GM10266 (cell line): ENCODE results near the gene MCU.
"Not testable (repeated sequence)": the region's sequence is repeated elsewhere in the genome, so short reads cannot be mapped to it uniquely, and the experiment has no call there.

Experiments used
- DNase-seq: peaks from one replicate; pipeline ENCODE4 v3.0.0; 2012; ENCODE audit errors: extremely low spot score
- CTCF ChIP-seq: IDR thresholded peaks from 2 replicates; pipeline ENCODE4 v1.5.1; 2012; ENCODE audit warnings: mild to moderate bottlenecking, low read depth; ENCODE audit not compliant: control insufficient read depth, insufficient read depth; ENCODE audit errors: missing control alignments

Gene MCU

GRCh38 chr10:72763201-72763600 is 71.3 kb downstream of the MCU start:
- no peak for TF ChIP-seq CTCF
- no peak for DNase-seq

GRCh38 chr10:72764151-72764550 is 72.2 kb downstream of the MCU start:
- no peak for TF ChIP-seq CTCF
- no peak for DNase-seq

DNA sequence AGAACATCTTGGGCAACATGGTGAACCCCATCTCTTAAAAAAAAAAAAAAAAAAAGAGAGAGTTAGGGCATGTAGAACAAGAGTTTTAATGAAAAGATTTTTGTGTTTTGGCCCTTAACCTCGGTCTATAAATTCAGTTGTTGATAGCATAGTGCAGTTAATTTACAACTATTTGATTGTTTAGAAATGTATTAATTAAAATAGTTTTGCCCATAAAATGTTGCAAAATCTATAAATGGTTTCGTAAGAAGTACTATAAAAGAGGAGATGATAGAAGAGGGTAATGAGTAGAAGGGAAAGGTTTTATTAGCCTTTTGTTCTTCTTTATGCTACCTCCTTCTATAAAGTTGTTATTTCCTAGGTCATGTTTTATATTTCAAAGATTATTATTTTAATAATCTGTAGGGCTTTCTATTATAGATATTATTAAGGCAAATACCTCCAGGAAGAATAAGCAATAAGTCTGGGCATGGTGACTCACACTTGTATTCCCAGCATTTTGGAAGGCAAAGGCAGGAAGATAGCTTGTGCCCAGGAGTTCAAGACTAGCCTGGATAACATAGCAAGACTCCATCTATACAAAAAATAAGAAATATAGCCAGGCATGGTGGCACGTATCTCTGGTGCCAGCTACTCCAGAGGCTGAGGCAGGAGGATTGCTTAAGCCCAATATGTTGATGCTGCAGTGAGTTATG is 73.3 kb downstream of the MCU start:
- no peak for TF ChIP-seq CTCF
- no peak for DNase-seq

- DNase-seq: not testable (repeated sequence)
These were observed 79.3 kb downstream of the MCU start for GRCh38 chr10:72771195-72771594.

DNA sequence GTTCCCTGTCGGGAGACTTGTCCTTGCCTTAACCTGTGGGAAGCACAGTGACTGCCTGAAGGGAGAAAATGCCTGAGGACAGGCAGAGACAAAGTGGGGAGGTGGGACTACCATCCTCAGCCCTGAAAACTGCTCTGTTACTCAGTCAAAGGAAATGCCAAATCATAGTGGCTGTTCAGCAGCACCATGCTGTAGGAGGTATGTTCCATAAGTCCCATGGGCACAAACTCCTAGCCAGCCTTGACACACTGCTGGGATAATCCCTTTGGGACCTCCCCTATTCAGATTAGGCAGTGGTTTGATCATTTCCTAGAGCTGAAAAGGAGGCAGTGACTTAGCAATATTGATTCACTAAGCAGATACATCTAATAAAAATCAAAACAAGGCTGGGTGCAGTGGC is 80.1 kb downstream of the MCU start:
- no peak for TF ChIP-seq CTCF
- DNase-seq: no peak

- no peak for DNase-seq
- TF ChIP-seq CTCF: no peak
These were observed 87.9 kb downstream of the MCU start for GRCh38 chr10:72779874-72780273.

DNA sequence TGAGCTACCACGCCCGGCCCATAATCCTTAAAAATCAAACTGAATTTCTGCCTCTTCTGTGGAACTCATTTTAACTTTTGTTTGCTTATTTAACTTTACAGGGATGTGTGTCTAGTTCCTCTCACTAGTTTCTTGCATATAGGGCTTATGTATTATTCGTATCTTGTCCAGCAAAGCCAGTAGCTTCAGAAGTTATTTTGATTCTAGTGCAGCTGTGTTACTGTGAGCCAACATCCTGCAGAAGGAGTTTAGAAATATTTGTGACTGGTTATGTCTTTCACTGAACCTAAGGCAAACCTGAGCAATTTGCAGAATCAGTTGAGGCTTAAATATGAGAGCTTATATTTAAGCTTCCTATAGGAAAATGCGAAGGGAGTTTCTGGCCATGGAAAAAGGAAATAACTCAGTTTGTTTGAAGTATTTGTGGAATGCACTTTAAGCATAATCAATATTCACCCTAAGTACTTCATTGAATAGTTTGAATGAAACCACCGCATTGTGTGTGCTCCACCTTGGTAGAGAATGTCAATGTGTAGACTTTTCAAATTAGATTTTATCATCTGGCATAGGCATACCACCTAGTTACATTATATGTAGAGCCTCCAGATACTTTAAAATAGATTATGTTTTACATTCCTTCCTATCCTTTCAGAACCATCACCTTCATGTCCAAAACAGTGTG is 90.8 kb downstream of the MCU start:
- TF ChIP-seq CTCF: no peak
- no peak for DNase-seq
